ENCODE data around the gene MYL4. TPM values are rescaled to one million over a fixed set of nuclear protein-coding genes. Genes with fewer than 3 reads are reported as not detected.

Gene MYL4
- polyA plus RNA-seq, 1 of the 3 experiments (the other 2 are of a cell fraction), result not detected

- no peak for TF ChIP-seq EP300 (IDR thresholded peaks at IDR 0.05; ENCODE audit: borderline replicate concordance in 1 of 2, low read depth in 1 of 2, low read length in 1 of 2)
- TF ChIP-seq RXRA (IDR thresholded peaks at IDR 0.05; ENCODE audit: borderline replicate concordance, low read depth), result no peak
- TF ChIP-seq, protein P1, sequence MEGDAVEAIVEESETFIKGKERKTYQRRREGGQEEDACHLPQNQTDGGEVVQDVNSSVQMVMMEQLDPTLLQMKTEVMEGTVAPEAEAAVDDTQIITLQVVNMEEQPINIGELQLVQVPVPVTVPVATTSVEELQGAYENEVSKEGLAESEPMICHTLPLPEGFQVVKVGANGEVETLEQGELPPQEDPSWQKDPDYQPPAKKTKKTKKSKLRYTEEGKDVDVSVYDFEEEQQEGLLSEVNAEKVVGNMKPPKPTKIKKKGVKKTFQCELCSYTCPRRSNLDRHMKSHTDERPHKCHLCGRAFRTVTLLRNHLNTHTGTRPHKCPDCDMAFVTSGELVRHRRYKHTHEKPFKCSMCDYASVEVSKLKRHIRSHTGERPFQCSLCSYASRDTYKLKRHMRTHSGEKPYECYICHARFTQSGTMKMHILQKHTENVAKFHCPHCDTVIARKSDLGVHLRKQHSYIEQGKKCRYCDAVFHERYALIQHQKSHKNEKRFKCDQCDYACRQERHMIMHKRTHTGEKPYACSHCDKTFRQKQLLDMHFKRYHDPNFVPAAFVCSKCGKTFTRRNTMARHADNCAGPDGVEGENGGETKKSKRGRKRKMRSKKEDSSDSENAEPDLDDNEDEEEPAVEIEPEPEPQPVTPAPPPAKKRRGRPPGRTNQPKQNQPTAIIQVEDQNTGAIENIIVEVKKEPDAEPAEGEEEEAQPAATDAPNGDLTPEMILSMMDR (IDR thresholded peaks at IDR 0.05), result no peak
- TF ChIP-seq TEAD4 (IDR thresholded peaks at IDR 0.05; ENCODE audit: borderline replicate concordance, insufficient read depth), result no peak
- no peak for TF ChIP-seq RFX5 (IDR thresholded peaks at IDR 0.05; ENCODE audit: low read length)
- TF ChIP-seq, protein P2, sequence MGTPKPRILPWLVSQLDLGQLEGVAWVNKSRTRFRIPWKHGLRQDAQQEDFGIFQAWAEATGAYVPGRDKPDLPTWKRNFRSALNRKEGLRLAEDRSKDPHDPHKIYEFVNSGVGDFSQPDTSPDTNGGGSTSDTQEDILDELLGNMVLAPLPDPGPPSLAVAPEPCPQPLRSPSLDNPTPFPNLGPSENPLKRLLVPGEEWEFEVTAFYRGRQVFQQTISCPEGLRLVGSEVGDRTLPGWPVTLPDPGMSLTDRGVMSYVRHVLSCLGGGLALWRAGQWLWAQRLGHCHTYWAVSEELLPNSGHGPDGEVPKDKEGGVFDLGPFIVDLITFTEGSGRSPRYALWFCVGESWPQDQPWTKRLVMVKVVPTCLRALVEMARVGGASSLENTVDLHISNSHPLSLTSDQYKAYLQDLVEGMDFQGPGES (IDR thresholded peaks at IDR 0.05; ENCODE audit: low read depth, low read length), result no peak
- no peak for TF ChIP-seq RCOR1 (IDR thresholded peaks at IDR 0.05; ENCODE audit: low read length)
- TF ChIP-seq EZH2phosphoT487 (IDR thresholded peaks at IDR 0.05; ENCODE audit: borderline replicate concordance, low read depth), result no peak
- TF ChIP-seq JUND (IDR thresholded peaks at IDR 0.05), result no peak
- no peak for TF ChIP-seq SIN3A (IDR thresholded peaks at IDR 0.05; ENCODE audit: borderline replicate concordance, low read depth, low read length)
- no peak for TF ChIP-seq FOXM1 (IDR thresholded peaks at IDR 0.05; ENCODE audit: low read depth)
- Histone ChIP-seq H3K27ac (ENCODE audit: low read depth in 2 of 2, low read length in 1 of 2) (no peak overlapping the region), H3K36me3 (replicated peaks in 1 of 2; ENCODE audit: control insufficient read depth in 1 of 2, insufficient read depth in 2 of 2, low read length in 1 of 2) (no peaks in the 10 kb centered on the region), H3K4me1 (ENCODE audit: control insufficient read depth in 1 of 2, insufficient read depth in 2 of 2, low read depth in 1 of 2, low read length in 1 of 2) (peaks cover 0 to 22% of the 10 kb centered on the region in 2 experiments; a peak in 2 of 4 replicates), H3K27me3 (ENCODE audit: insufficient read depth) (no peaks in the 10 kb centered on the region), H3K4me2 (no peak overlapping the region), H3K9me3 (no peaks in the 10 kb centered on the region), H3K9me2 (no peaks in the 10 kb centered on the region), H2AFZ (ENCODE audit: low read depth) (no peak overlapping the region), H4K20me1 (ENCODE audit: insufficient read depth) (no peaks in the 10 kb centered on the region), H3K4me3 (ENCODE audit: low read depth in 2 of 2, low read length in 1 of 2) (no peak overlapping the region), H3K9ac (no peak overlapping the region), H3F3A (replicated peaks; ENCODE audit: insufficient read depth) (peaks cover 31% of the 10 kb centered on the region), H3K79me2 (ENCODE audit: insufficient read depth) (no peaks in the 10 kb centered on the region)
- ChIA-PET POLR2A (no interaction called here), CTCF (interaction anchor here (1.1 to 2.1 kb wide), 6 partner anchors 10 to 51 kb away, joined by 3 to 7 read pairs (median 4); no protein-coding TSS in a partner anchor)
- WGBS (ENCODE audit: low lambda C conversion rate), result 94% methylated on average over 2 of the region's 2 CpGs
- DNase-seq, result no peak
Measured at GRCh38 chr17:47264166-47264565, 55.0 kb downstream of the MYL4 start.

- CTCF ChIA-PET, result interaction anchor here (0.6 to 2.1 kb wide), 4 partner anchors 36 to 350 kb away, joined by 3 to 7 read pairs (median 4); no protein-coding TSS in a partner anchor
- POLR2A ChIA-PET, result no interaction called here
- no peak overlapping the region for H3K4me3 ChIP-seq (ENCODE audit: low read depth in 2 of 2, low read length in 1 of 2)
- H3K4me2 ChIP-seq, result peak overlapping the region; percentile 5
- no peaks in the 10 kb centered on the region for H3K9me3 ChIP-seq
- no peaks in the 10 kb centered on the region for H3K9me2 ChIP-seq
- H3K27ac ChIP-seq (ENCODE audit: low read depth in 2 of 2, low read length in 1 of 2), result peak overlapping the region in 1 of 2 experiments; percentile 94; a peak in 2 of 4 replicates
- peaks cover 31% of the 10 kb centered on the region for H3F3A ChIP-seq (replicated peaks; ENCODE audit: insufficient read depth)
- no peak for DNase-seq
- H3K27me3 ChIP-seq (ENCODE audit: insufficient read depth), result no peaks in the 10 kb centered on the region
- no peak overlapping the region for H2AFZ ChIP-seq (ENCODE audit: low read depth)
- TF ChIP-seq JUND (IDR thresholded peaks at IDR 0.05), result peak; percentile 68
- peak; percentile 81 for TF ChIP-seq FOSL2 (IDR thresholded peaks at IDR 0.05; ENCODE audit: borderline replicate concordance, low read depth)
- TF ChIP-seq TCF12 (IDR thresholded peaks at IDR 0.05), result peak; percentile 55; the same call in 1 of the 2 replicates
- TF ChIP-seq, protein P3, sequence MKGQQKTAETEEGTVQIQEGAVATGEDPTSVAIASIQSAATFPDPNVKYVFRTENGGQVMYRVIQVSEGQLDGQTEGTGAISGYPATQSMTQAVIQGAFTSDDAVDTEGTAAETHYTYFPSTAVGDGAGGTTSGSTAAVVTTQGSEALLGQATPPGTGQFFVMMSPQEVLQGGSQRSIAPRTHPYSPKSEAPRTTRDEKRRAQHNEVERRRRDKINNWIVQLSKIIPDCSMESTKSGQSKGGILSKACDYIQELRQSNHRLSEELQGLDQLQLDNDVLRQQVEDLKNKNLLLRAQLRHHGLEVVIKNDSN (IDR thresholded peaks at IDR 0.05; ENCODE audit: borderline replicate concordance, low read depth), result peak; percentile 72; the same call in 1 of the 2 replicates
- TF ChIP-seq, protein P1 (IDR thresholded peaks at IDR 0.05), result no peak
- TF ChIP-seq RXRA (IDR thresholded peaks at IDR 0.05; ENCODE audit: borderline replicate concordance, low read depth), result peak; percentile 66; the same call in 1 of the 2 replicates
- TF ChIP-seq YY1 (IDR thresholded peaks at IDR 0.05; ENCODE audit: low read depth), result no peak
- TF ChIP-seq, protein P4, sequence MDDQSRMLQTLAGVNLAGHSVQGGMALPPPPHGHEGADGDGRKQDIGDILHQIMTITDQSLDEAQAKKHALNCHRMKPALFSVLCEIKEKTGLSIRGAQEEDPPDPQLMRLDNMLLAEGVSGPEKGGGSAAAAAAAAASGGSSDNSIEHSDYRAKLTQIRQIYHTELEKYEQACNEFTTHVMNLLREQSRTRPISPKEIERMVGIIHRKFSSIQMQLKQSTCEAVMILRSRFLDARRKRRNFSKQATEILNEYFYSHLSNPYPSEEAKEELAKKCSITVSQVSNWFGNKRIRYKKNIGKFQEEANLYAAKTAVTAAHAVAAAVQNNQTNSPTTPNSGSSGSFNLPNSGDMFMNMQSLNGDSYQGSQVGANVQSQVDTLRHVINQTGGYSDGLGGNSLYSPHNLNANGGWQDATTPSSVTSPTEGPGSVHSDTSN (IDR thresholded peaks at IDR 0.05), result 0 out of 2 replicates have a peak, but pooled peaks have one; percentile 3
- H4K20me1 ChIP-seq (ENCODE audit: insufficient read depth), result no peaks in the 10 kb centered on the region
- no peaks in the 10 kb centered on the region for H3K79me2 ChIP-seq (ENCODE audit: insufficient read depth)
- peaks cover 0 to 22% of the 10 kb centered on the region in 2 experiments; a peak in 2 of 4 replicates for H3K4me1 ChIP-seq (ENCODE audit: control insufficient read depth in 1 of 2, insufficient read depth in 2 of 2, low read depth in 1 of 2, low read length in 1 of 2)
- no peaks in the 10 kb centered on the region for H3K36me3 ChIP-seq (replicated peaks in 1 of 2; ENCODE audit: control insufficient read depth in 1 of 2, insufficient read depth in 2 of 2, low read length in 1 of 2)
- WGBS (ENCODE audit: low lambda C conversion rate), result 75% methylated on average over 2 of the region's 2 CpGs
- peak overlapping the region; percentile 57; the same call in 1 of the 2 replicates for H3K9ac ChIP-seq
Measured at GRCh38 chr17:47265983-47266541, 56.9 kb downstream of the MYL4 start.
